Stimulated activated CD8-positive, alpha-beta memory T cell treated with anti-CD3 and anti-CD28 coated beads, Interleukin-7, amount 100 ng/mL, for 24 hours (primary cell): Measurements from ENCODE around the gene TM7SF2.

Source experiments
- DNase-seq: peaks from one replicate; pipeline ENCODE4 v3.0.0-alpha.2; 2020; ENCODE audit warnings: low read depth

The TM7SF2 gene

DNA sequence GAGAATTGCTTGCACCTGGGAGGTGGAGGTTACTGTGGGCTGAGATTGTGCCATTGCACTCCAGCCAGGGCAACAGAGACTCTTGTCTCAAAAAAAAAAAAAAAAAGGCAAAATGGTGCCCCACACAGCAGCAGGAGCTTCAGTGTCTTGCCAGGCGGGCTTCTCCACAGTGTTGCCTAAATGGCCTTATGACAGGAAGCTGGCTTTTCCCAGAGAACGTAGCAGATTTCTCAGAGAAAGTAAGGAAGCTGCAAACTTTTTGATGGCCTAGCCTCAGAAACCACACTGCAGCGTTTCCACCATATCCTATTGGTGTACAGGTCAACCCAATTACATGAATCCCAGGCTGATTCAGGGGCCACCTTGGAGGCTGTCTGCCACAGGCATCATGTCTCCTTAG is 45.7 kb downstream of the TM7SF2 start:
- DNase-seq: no peak

DNA sequence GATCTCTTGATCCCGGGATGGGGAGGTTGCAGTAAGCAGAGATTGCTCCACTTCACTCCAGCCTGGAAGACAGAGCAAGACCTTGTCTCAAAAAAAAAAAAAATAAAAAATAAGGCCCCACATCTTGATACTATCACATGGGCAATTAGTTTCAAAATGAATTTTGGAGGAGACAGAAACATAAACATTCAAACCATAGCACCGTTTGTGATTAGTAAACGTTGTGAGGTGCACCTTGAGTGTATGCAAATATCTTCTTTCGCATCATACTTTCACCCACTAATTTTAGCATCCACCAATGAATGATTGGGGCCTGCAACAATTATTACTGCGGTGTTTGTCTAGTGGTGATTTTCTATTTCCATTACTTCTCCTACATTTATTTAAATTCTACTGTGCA is 47.3 kb downstream of the TM7SF2 start:
- DNase-seq: no peak

DNA sequence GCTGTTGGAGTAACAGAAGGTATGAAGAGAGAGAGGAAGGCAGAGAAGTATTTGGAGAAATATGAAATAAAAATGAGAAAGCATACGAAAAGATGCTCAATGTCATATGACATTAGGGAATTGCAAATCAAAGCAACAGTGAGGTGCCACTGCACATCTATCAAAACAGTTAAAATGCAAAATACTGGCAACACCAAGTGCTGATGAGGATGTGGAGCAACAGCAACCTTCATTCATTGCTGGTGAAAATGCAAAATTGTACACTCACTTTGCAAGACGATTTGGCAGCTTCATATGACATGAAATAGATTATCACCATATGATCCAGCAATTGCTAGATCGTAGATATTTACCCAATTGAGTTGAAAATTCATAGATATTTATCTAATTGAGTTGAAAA is 49.0 kb downstream of the TM7SF2 start:
- no peak for DNase-seq

DNA sequence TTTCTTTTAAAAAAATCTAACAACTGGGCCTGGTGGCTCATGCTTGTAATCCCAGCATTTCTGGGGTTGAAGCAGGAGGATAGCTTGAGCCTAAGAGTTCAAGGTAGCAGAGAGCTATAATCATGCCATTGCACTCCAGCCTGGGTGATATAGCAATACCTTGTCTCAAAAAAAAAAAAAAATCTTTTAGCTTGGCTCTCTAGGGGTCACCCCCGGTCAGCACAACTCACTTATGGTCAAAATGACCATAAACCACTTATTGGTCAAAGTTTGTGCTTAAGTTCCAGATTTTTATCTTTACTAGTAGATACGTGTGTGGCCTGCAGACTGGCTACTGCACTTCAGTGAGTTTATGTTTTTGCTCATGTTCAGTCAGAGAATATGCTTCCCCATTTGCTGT is 52.0 kb downstream of the TM7SF2 start:
- no peak for DNase-seq
